Measurements from ENCODE around the gene MGLL.

GRCh38 chr3:127822682-127823425 is 539 bp upstream of the MGLL start:
- TF ChIP-seq CHD2 (IDR thresholded peaks at IDR 0.05; ENCODE audit: low read depth, low read length) (no peak), CTCF (IDR thresholded peaks at IDR 0.05 in 2 of 3, conservative IDR thresholded peaks at IDR 0.05 in 1 of 3; ENCODE audit: insufficient read depth in 2 of 3, low read depth in 1 of 3, low read length in 3 of 3) (no peak), POLR2AphosphoS5 (IDR thresholded peaks at IDR 0.05; ENCODE audit: control insufficient read depth, insufficient read depth, low read depth, low read length) (no peak), TBL1XR1 (IDR thresholded peaks at IDR 0.05; ENCODE audit: low read length in 2 of 2) (no peak), KDM1A (IDR thresholded peaks at IDR 0.05) (no peak)
